AG08395 (cell line): ENCODE results near the gene OR5H2.

Experiments
- DNase-seq: peaks from one replicate; pipeline ENCODE4 v3.0.0; 2012; ENCODE audit warnings: mixed read lengths, low spot score

The OR5H2 gene

GRCh38 chr3:98331329-98331728, 49.0 kb downstream of the OR5H2 start:
- DNase-seq = no peak
